ENCODE results near the gene ATP5PF.

The ATP5PF gene

GRCh38 chr21:25759573-25759972, 24.9 kb upstream of the ATP5PF start:
- DNase-seq, result no peak
- no peak for ATAC-seq (ENCODE audit: insufficient read depth, low read depth)
- H3K79me2 ChIP-seq (ENCODE audit: insufficient read depth, low read length), result no peaks in the 10 kb centered on the region
- H3K4me2 ChIP-seq (ENCODE audit: insufficient read depth, low read length), result no peak overlapping the region
- TF ChIP-seq EZH2 (IDR thresholded peaks at IDR 0.05; ENCODE audit: borderline replicate concordance, low read depth, low read length, severe bottlenecking) (no peak), CTCF (IDR thresholded peaks at IDR 0.05; ENCODE audit: borderline replicate concordance, extremely low read depth, low read length, poor library complexity, severe bottlenecking) (no peak)
- no peak overlapping the region for H2AFZ ChIP-seq (ENCODE audit: low read depth, low read length)
- no peaks in the 10 kb centered on the region for H3K27me3 ChIP-seq (ENCODE audit: insufficient read depth, low read length, poor library complexity)
- H3K36me3 ChIP-seq (ENCODE audit: insufficient read depth, low read length), result peaks cover 72% of the 10 kb centered on the region
- H3K4me1 ChIP-seq (ENCODE audit: insufficient read depth, low read length), result no peaks in the 10 kb centered on the region
- no peak overlapping the region for H3K9ac ChIP-seq (ENCODE audit: low read depth, low read length)
- no peak overlapping the region for H3K4me3 ChIP-seq (ENCODE audit: low read depth in 1 of 2, low read length in 2 of 2)
- H3K27ac ChIP-seq (ENCODE audit: low read length), result no peak overlapping the region
- no peaks in the 10 kb centered on the region for H3K9me3 ChIP-seq (ENCODE audit: insufficient read depth, low read length, severe bottlenecking)
- no peaks in the 10 kb centered on the region for H4K20me1 ChIP-seq (ENCODE audit: insufficient read depth, low read length)

- H4K20me1 ChIP-seq (ENCODE audit: insufficient read depth, low read length), result no peaks in the 10 kb centered on the region
- no peaks in the 10 kb centered on the region for H3K4me1 ChIP-seq (ENCODE audit: insufficient read depth, low read length)
- H3K9me3 ChIP-seq (ENCODE audit: insufficient read depth, low read length, severe bottlenecking), result no peaks in the 10 kb centered on the region
- no peak overlapping the region for H3K4me2 ChIP-seq (ENCODE audit: insufficient read depth, low read length)
- no peak for TF ChIP-seq CTCF (IDR thresholded peaks at IDR 0.05; ENCODE audit: borderline replicate concordance, extremely low read depth, low read length, poor library complexity, severe bottlenecking)
- TF ChIP-seq EZH2 (IDR thresholded peaks at IDR 0.05; ENCODE audit: borderline replicate concordance, low read depth, low read length, severe bottlenecking), result no peak
- H3K9ac ChIP-seq (ENCODE audit: low read depth, low read length), result no peak overlapping the region
- DNase-seq (no peak), ATAC-seq (ENCODE audit: insufficient read depth, low read depth) (no peak)
- H3K36me3 ChIP-seq (ENCODE audit: insufficient read depth, low read length), result peaks cover 66% of the 10 kb centered on the region
- H2AFZ ChIP-seq (ENCODE audit: low read depth, low read length), result no peak overlapping the region
- H3K4me3 ChIP-seq (ENCODE audit: low read depth in 1 of 2, low read length in 2 of 2), result no peak overlapping the region
- no peaks in the 10 kb centered on the region for H3K27me3 ChIP-seq (ENCODE audit: insufficient read depth, low read length, poor library complexity)
- no peak overlapping the region for H3K27ac ChIP-seq (ENCODE audit: low read length)
- no peaks in the 10 kb centered on the region for H3K79me2 ChIP-seq (ENCODE audit: insufficient read depth, low read length)
Measured at GRCh38 chr21:25757531-25757930, 22.8 kb upstream of the ATP5PF start.

GRCh38 chr21:25756190-25756932, 21.7 kb upstream of the ATP5PF start:
- ATAC-seq (ENCODE audit: insufficient read depth, low read depth), result no peak
- no peak overlapping the region for H2AFZ ChIP-seq (ENCODE audit: low read depth, low read length)
- H3K4me1 ChIP-seq (ENCODE audit: insufficient read depth, low read length), result no peaks in the 10 kb centered on the region
- H3K27me3 ChIP-seq (ENCODE audit: insufficient read depth, low read length, poor library complexity), result no peaks in the 10 kb centered on the region
- H3K36me3 ChIP-seq (ENCODE audit: insufficient read depth, low read length), result peaks cover 71% of the 10 kb centered on the region
- TF ChIP-seq CTCF (IDR thresholded peaks at IDR 0.05; ENCODE audit: borderline replicate concordance, extremely low read depth, low read length, poor library complexity, severe bottlenecking), result no peak
- TF ChIP-seq EZH2 (IDR thresholded peaks at IDR 0.05; ENCODE audit: borderline replicate concordance, low read depth, low read length, severe bottlenecking), result no peak
- no peak for DNase-seq
- H3K4me2 ChIP-seq (ENCODE audit: insufficient read depth, low read length), result no peak overlapping the region
- no peak overlapping the region for H3K4me3 ChIP-seq (ENCODE audit: low read depth in 1 of 2, low read length in 2 of 2)
- H3K9me3 ChIP-seq (ENCODE audit: insufficient read depth, low read length, severe bottlenecking), result no peaks in the 10 kb centered on the region
- H3K79me2 ChIP-seq (ENCODE audit: insufficient read depth, low read length), result no peaks in the 10 kb centered on the region
- H3K27ac ChIP-seq (ENCODE audit: low read length), result no peak overlapping the region
- no peak overlapping the region for H3K9ac ChIP-seq (ENCODE audit: low read depth, low read length)
- no peaks in the 10 kb centered on the region for H4K20me1 ChIP-seq (ENCODE audit: insufficient read depth, low read length)
